ENCODE results near the gene HIPK2.

- TF ChIP-seq ZNF384 (IDR thresholded peaks at IDR 0.05) = no peak
- no peak for TF ChIP-seq FOXK2 (IDR thresholded peaks at IDR 0.05)
- TF ChIP-seq BHLHE40 (IDR thresholded peaks at IDR 0.05; ENCODE audit: borderline replicate concordance) = no peak
- TF ChIP-seq FOXA1 (IDR thresholded peaks at IDR 0.05) = no peak
- TF ChIP-seq HDGF (IDR thresholded peaks at IDR 0.05; ENCODE audit: borderline replicate concordance) = no peak
- no peak for TF ChIP-seq SUZ12 (IDR thresholded peaks at IDR 0.05)
- TF ChIP-seq CTBP1 (IDR thresholded peaks at IDR 0.05; ENCODE audit: borderline replicate concordance) = no peak
- no peak for TF ChIP-seq SP1 (IDR thresholded peaks at IDR 0.05)
Observed at GRCh38 chr7:139655305-139655704, 122.5 kb downstream of the HIPK2 start.

Data from HEK293T (cell line).